ENCODE results near the gene PBX4.

DNA sequence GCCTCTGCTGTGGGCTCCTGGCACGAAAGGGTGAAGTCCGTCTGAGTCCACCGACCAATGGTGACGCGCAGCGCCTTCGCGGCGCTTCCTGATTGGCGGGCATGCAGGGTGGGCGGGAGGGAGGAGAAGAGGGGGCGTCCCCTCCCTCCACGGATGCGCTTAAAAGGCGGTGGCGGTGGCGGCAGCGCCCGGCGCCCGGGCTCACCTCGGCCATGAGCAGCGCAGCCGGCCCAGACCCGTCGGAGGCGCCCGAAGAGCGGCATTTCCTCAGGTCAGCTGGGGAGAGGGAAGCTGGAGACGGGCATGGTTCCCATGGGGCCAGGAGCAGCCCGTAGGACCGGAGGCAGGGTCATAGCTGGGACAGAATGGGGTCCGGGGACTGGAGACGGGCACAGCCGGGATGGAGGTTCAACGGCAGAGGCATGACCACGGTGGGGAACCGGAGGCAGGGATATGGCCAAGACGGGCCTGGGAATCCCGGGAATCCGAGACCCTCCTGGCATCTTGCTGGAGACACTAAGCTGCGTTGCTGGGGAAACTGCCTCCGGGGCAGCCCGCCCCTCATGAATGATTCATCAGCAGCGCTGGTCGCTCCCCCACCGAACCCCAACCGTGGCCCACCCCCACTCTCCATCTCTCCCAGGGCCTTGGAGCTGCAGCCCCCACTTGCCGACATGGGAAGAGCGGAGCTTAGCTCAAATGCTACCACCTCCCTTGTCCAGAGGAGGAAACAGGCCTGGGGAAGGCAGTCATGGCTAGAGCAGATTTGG lies 89.6 kb downstream of the PBX4 start, which contains the start of gene YJEFN3:
- TF ChIP-seq, protein P1, sequence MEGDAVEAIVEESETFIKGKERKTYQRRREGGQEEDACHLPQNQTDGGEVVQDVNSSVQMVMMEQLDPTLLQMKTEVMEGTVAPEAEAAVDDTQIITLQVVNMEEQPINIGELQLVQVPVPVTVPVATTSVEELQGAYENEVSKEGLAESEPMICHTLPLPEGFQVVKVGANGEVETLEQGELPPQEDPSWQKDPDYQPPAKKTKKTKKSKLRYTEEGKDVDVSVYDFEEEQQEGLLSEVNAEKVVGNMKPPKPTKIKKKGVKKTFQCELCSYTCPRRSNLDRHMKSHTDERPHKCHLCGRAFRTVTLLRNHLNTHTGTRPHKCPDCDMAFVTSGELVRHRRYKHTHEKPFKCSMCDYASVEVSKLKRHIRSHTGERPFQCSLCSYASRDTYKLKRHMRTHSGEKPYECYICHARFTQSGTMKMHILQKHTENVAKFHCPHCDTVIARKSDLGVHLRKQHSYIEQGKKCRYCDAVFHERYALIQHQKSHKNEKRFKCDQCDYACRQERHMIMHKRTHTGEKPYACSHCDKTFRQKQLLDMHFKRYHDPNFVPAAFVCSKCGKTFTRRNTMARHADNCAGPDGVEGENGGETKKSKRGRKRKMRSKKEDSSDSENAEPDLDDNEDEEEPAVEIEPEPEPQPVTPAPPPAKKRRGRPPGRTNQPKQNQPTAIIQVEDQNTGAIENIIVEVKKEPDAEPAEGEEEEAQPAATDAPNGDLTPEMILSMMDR (IDR thresholded peaks at IDR 0.05; ENCODE audit: low read length): no peak
- TF ChIP-seq EZH2 (IDR thresholded peaks at IDR 0.05; ENCODE audit: borderline replicate concordance, low read length): no peak

All from OCI-LY1 (cell line).